Measurements from ENCODE around the gene EIF4G3.

Gene EIF4G3

DNA sequence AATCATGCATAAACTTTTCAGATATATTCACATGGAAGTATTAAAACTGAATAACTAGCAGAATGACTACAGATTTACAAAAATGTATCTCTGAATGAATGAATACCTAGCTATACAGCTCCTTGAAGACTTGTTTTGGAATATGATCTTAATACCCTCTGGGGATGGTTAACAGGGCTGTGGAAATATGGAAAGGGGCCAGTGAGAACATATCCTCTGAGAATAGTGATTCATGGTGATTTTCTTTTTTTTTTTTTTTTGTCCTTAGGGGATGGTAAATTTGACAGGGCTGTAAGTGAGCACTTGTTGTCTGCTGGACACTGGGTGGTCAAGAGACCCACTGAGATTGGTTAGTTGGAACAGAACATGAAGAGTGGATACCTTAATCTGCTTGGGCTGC lies 308.9 kb downstream of the EIF4G3 start:
- TF ChIP-seq, protein P1, sequence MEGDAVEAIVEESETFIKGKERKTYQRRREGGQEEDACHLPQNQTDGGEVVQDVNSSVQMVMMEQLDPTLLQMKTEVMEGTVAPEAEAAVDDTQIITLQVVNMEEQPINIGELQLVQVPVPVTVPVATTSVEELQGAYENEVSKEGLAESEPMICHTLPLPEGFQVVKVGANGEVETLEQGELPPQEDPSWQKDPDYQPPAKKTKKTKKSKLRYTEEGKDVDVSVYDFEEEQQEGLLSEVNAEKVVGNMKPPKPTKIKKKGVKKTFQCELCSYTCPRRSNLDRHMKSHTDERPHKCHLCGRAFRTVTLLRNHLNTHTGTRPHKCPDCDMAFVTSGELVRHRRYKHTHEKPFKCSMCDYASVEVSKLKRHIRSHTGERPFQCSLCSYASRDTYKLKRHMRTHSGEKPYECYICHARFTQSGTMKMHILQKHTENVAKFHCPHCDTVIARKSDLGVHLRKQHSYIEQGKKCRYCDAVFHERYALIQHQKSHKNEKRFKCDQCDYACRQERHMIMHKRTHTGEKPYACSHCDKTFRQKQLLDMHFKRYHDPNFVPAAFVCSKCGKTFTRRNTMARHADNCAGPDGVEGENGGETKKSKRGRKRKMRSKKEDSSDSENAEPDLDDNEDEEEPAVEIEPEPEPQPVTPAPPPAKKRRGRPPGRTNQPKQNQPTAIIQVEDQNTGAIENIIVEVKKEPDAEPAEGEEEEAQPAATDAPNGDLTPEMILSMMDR (IDR thresholded peaks at IDR 0.05; ENCODE audit: low read depth, low read length, poor library complexity, severe bottlenecking): no peak
- no peak for TF ChIP-seq EZH2phosphoT487 (IDR thresholded peaks at IDR 0.05; ENCODE audit: borderline replicate concordance, low read length)
- H3K36me3 ChIP-seq (ENCODE audit: control insufficient read depth, low read length): peaks cover 16% of the 10 kb centered on the region

GRCh38 chr1:20867062-20867461 lies 309.6 kb downstream of the EIF4G3 start:
- Histone ChIP-seq H3F3A (ENCODE audit: control insufficient read depth, insufficient read depth) (0 out of 2 replicates have a peak, but pooled peaks cover 2% of the 10 kb centered on the region), H3K9me2 (replicated peaks; ENCODE audit: control insufficient read depth, low read length) (no peaks in the 10 kb centered on the region), H3K9me3 (ENCODE audit: control insufficient read depth, insufficient read depth, low read length) (no peaks in the 10 kb centered on the region), H3K4me3 (ENCODE audit: low read length) (no peak overlapping the region), H3K27ac (ENCODE audit: low read depth, low read length) (no peak overlapping the region), H3K36me3 (ENCODE audit: control insufficient read depth, low read length) (peaks cover 22% of the 10 kb centered on the region), H3K4me2 (ENCODE audit: low read length) (no peak overlapping the region), H4K20me1 (ENCODE audit: control insufficient read depth, insufficient read depth, low read depth, low read length) (no peaks in the 10 kb centered on the region), H3K79me2 (ENCODE audit: control insufficient read depth, low read length) (no peaks in the 10 kb centered on the region), H3K4me1 (ENCODE audit: control insufficient read depth, low read length) (no peaks in the 10 kb centered on the region), H3K27me3 (ENCODE audit: control insufficient read depth, low read length) (no peaks in the 10 kb centered on the region)
- TF ChIP-seq, protein P1 (IDR thresholded peaks at IDR 0.05; ENCODE audit: low read depth, low read length, poor library complexity, severe bottlenecking): no peak
- TF ChIP-seq EZH2phosphoT487 (IDR thresholded peaks at IDR 0.05; ENCODE audit: borderline replicate concordance, low read length): no peak

More for the DNA sequence above, 308.9 kb downstream of the EIF4G3 start:
- H3K9me3 ChIP-seq (ENCODE audit: control insufficient read depth, insufficient read depth, low read length): no peaks in the 10 kb centered on the region
- 0 out of 2 replicates have a peak, but pooled peaks cover 2% of the 10 kb centered on the region for H3F3A ChIP-seq (ENCODE audit: control insufficient read depth, insufficient read depth)
- no peaks in the 10 kb centered on the region for H4K20me1 ChIP-seq (ENCODE audit: control insufficient read depth, insufficient read depth, low read depth, low read length)
- no peaks in the 10 kb centered on the region for H3K27me3 ChIP-seq (ENCODE audit: control insufficient read depth, low read length)
- H3K4me2 ChIP-seq (ENCODE audit: low read length): no peak overlapping the region
- no peaks in the 10 kb centered on the region for H3K4me1 ChIP-seq (ENCODE audit: control insufficient read depth, low read length)
- no peaks in the 10 kb centered on the region for H3K79me2 ChIP-seq (ENCODE audit: control insufficient read depth, low read length)
- no peaks in the 10 kb centered on the region for H3K9me2 ChIP-seq (replicated peaks; ENCODE audit: control insufficient read depth, low read length)
- H3K27ac ChIP-seq (ENCODE audit: low read depth, low read length): no peak overlapping the region
- H3K4me3 ChIP-seq (ENCODE audit: low read length): no peak overlapping the region

GRCh38 chr1:20865001-20865400 lies 311.7 kb downstream of the EIF4G3 start:
- H3K36me3 ChIP-seq (ENCODE audit: control insufficient read depth, low read length): peaks cover 42% of the 10 kb centered on the region
- no peak overlapping the region for H3K27ac ChIP-seq (ENCODE audit: low read depth, low read length)

More at GRCh38 chr1:20865001-20865400, 311.7 kb downstream of the EIF4G3 start:
- Histone ChIP-seq H3K27me3 (ENCODE audit: control insufficient read depth, low read length) (no peaks in the 10 kb centered on the region), H3K4me1 (ENCODE audit: control insufficient read depth, low read length) (no peaks in the 10 kb centered on the region), H3K9me2 (replicated peaks; ENCODE audit: control insufficient read depth, low read length) (no peaks in the 10 kb centered on the region), H3K79me2 (ENCODE audit: control insufficient read depth, low read length) (no peaks in the 10 kb centered on the region), H3K4me2 (ENCODE audit: low read length) (no peak overlapping the region), H3K9me3 (ENCODE audit: control insufficient read depth, insufficient read depth, low read length) (no peaks in the 10 kb centered on the region), H4K20me1 (ENCODE audit: control insufficient read depth, insufficient read depth, low read depth, low read length) (no peaks in the 10 kb centered on the region), H3F3A (ENCODE audit: control insufficient read depth, insufficient read depth) (no peaks in the 10 kb centered on the region), H3K4me3 (ENCODE audit: low read length) (no peak overlapping the region)
- TF ChIP-seq, protein P1 (IDR thresholded peaks at IDR 0.05; ENCODE audit: low read depth, low read length, poor library complexity, severe bottlenecking): no peak
- no peak for TF ChIP-seq EZH2phosphoT487 (IDR thresholded peaks at IDR 0.05; ENCODE audit: borderline replicate concordance, low read length)
